Measurements from ENCODE around the gene KAT6B.

- TF ChIP-seq EZH2 (IDR thresholded peaks at IDR 0.05; ENCODE audit: insufficient read depth, poor library complexity, severe bottlenecking), result no peak
- TF ChIP-seq EZH2phosphoT487 (IDR thresholded peaks at IDR 0.05; ENCODE audit: insufficient read depth, low read depth), result no peak
Observed at GRCh38 chr10:74787457-74787856, 38.9 kb upstream of the KAT6B start.
